NB4 (cell line): Measurements from ENCODE around the gene TNFRSF11A.

Experiments
- MAX ChIP-seq: IDR thresholded peaks from 2 replicates; pipeline ENCODE4 v1.6.1; 2011; ENCODE audit warnings: low read depth, low read length
- MYC ChIP-seq: IDR thresholded peaks from 2 replicates; pipeline ENCODE4 v1.6.1; 2011; ENCODE audit warnings: low read depth, low read length
- POLR2A ChIP-seq: IDR thresholded peaks from 2 replicates; pipeline ENCODE4 v1.6.1; 2011; ENCODE audit warnings: mild to moderate bottlenecking; ENCODE audit not compliant: insufficient read length; ENCODE audit errors: extremely low read depth
- TF ChIP-seq, protein P1 (sequence below): IDR thresholded peaks from one replicate; pipeline ENCODE4 v1.5.1; 2012; ENCODE audit warnings: low read depth, low read length

- TF ChIP-seq, protein P1, sequence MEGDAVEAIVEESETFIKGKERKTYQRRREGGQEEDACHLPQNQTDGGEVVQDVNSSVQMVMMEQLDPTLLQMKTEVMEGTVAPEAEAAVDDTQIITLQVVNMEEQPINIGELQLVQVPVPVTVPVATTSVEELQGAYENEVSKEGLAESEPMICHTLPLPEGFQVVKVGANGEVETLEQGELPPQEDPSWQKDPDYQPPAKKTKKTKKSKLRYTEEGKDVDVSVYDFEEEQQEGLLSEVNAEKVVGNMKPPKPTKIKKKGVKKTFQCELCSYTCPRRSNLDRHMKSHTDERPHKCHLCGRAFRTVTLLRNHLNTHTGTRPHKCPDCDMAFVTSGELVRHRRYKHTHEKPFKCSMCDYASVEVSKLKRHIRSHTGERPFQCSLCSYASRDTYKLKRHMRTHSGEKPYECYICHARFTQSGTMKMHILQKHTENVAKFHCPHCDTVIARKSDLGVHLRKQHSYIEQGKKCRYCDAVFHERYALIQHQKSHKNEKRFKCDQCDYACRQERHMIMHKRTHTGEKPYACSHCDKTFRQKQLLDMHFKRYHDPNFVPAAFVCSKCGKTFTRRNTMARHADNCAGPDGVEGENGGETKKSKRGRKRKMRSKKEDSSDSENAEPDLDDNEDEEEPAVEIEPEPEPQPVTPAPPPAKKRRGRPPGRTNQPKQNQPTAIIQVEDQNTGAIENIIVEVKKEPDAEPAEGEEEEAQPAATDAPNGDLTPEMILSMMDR, result no peak
- TF ChIP-seq POLR2A (no peak), MAX (no peak), MYC (no peak)
Measured at GRCh38 chr18:62438018-62438329, 112.9 kb downstream of the TNFRSF11A start.
